Activated B cell treated with CpG ODN at 0.5 μM for 24 hours (primary cell): ENCODE results near the gene AMBRA1. TPM values are rescaled to one million over a fixed set of nuclear protein-coding genes. Genes with fewer than 3 reads are reported as not detected.

ENCODE experiments used
- ATAC-seq: fragments of 200-7000 bp; cut with Tn5 transposase; one replicate; pipeline ENCODE4 v1.10.0; 2021; ENCODE audit warnings: low read depth, mild to moderate bottlenecking, moderate library complexity
- CTCF ChIA-PET: fragments of 350-600 bp; sonication (Branson Sonifier 250); formaldehyde crosslinking; loops from one replicate; lab custom pipeline; 2021; ENCODE audit warnings: antibody characterized with exemption; lab: Charles Lee
- POLR2A ChIA-PET: fragments of 350-600 bp; sonication (Branson Sonifier 250); formaldehyde crosslinking; loops from one replicate; lab custom pipeline; 2021; ENCODE audit warnings: antibody characterized with exemption; lab: Charles Lee
- DNase-seq: peaks from one replicate; pipeline ENCODE4 v3.0.0; 2022
- H3K27ac Mint-ChIP-seq: one replicate; pipeline ENCODE4 v1.8.0; 2020; ENCODE audit warnings: mixed read lengths
- H3K27me3 Mint-ChIP-seq: one replicate; pipeline ENCODE4 v1.8.0; 2021; ENCODE audit warnings: mixed read lengths
- H3K36me3 Mint-ChIP-seq: one replicate; pipeline ENCODE4 v1.8.0; 2021; ENCODE audit warnings: low read depth, mixed read lengths
- H3K4me1 Mint-ChIP-seq: one replicate; pipeline ENCODE4 v1.8.0; 2021; ENCODE audit warnings: mixed read lengths
- H3K4me3 Mint-ChIP-seq: one replicate; pipeline ENCODE4 v1.8.0; 2020; ENCODE audit warnings: mild to moderate bottlenecking, mixed read lengths
- H3K9me3 Mint-ChIP-seq: one replicate; pipeline ENCODE4 v1.8.0; 2020; ENCODE audit warnings: mixed read lengths
- intact Hi-C: fragments of 100-400 bp; cut with micrococcal nuclease; formaldehyde crosslinking; loops from one replicate; pipeline ENCODE4 v1.15.1; 2024
- total RNA-seq: library from RNA; stranded (reverse); gene quantifications from 2 replicates; pipeline ENCODE4 v1.2.3, GENCODE V29; 2022
- TF ChIP-seq, protein P1 (sequence below): fragments of 200-600 bp; IDR thresholded peaks from one replicate; pipeline ENCODE4 v1.8.0; 2022; ENCODE audit warnings: antibody characterized with exemption, mild to moderate bottlenecking

AMBRA1 gene
- total RNA-seq, 1 donor from 2014 or later, result 39.1 TPM

DNA sequence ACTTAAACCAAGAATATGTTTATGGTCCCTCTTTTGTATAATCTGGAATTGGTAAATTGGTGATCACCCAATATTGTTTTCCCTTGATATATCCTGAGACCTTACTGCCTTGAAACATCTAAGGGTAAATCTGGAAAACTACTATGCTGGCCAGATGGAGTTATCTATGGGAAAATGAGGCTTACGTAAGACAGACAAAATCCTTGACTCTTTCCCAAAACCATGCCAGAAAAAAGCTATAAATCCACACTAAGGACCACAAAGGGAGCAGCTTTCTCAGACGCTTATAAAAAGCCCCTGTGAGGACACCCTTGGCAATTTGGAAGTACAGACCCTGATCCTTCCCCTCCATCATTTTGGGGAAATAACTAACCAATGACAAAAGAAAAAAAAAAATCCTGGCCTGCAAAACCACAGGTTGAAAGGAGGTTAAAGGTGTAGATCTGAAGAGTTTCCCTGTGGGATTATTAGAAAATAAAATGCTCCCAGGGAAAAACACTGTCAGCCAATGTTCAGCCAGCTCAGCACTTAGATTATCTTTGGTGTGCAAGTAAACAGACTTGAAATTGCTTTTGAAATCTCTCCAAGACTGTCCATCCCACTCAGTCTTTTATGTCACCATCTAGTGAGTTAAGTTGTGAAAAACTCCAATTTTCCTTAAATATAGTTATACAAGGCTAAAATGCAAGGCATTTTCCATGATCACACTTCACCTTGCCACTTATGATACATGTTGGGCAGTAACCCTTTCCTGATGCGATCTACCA is 6.6 kb upstream of the AMBRA1 start:
- Mint-ChIP-seq H3K9me3 (peaks cover 10% of the 10 kb centered on the region), H3K36me3 (peaks cover 8% of the 10 kb centered on the region), H3K4me1 (peaks cover 11% of the 10 kb centered on the region), H3K27ac (no peak overlapping the region), H3K27me3 (no peaks in the 10 kb centered on the region), H3K4me3 (no peak overlapping the region)
- ChIA-PET POLR2A (interaction anchor here (0.6 kb wide), 1 partner anchor 18 kb away, joined by 6 read pairs; no protein-coding TSS in a partner anchor), CTCF (interaction anchor here (1.1 kb wide), 1 partner anchor 18 kb away, joined by 6 read pairs; no protein-coding TSS in a partner anchor)
- intact Hi-C loops, result no loop called here
- DNase-seq, result no peak
- no peak for ATAC-seq
- TF ChIP-seq, protein P1, sequence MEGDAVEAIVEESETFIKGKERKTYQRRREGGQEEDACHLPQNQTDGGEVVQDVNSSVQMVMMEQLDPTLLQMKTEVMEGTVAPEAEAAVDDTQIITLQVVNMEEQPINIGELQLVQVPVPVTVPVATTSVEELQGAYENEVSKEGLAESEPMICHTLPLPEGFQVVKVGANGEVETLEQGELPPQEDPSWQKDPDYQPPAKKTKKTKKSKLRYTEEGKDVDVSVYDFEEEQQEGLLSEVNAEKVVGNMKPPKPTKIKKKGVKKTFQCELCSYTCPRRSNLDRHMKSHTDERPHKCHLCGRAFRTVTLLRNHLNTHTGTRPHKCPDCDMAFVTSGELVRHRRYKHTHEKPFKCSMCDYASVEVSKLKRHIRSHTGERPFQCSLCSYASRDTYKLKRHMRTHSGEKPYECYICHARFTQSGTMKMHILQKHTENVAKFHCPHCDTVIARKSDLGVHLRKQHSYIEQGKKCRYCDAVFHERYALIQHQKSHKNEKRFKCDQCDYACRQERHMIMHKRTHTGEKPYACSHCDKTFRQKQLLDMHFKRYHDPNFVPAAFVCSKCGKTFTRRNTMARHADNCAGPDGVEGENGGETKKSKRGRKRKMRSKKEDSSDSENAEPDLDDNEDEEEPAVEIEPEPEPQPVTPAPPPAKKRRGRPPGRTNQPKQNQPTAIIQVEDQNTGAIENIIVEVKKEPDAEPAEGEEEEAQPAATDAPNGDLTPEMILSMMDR, result no peak

DNA sequence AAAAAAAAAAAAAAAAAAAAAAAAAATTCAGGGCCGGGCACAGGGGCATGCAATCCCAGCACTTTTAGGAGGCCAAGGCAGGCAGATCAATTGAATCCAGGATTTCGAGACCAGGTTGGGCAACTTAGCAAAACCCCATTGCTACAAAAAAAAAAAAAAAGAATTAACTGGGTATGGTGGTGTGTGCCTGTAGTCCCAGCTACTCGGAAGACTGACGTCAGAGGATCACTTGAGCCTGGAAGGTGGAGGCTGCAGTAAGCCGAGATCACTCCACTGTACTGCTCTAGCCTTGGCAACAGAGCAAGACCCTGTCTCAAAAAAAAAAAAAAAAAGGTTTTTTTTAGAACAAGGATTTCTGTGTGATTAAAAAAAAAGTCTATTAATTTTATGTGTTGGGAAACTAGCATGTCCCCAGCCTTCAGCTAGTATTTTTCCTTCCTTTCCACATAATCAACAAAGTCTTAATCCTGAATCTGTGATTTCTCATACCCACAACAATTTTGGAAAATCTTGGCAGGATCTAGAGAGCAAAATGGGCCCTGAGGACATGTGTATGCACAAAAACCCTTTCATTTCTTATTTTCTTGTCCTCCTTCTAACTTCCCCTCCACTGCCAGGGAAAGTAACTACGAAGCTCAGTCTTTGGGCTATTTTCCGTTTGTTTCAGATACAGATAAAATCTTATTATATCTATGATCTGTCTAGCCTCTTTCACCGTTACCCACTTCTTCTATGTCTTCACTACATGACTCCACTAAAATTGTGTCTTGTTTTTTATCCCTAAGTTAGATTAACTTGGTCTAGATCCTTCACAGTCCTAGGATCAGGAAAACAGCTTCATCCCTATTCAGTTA is 5.7 kb upstream of the AMBRA1 start:
- intact Hi-C loops, result loop anchor here (10.0 kb wide), 1 partner anchor 1045 kb away; the partner anchor contains the start of gene MTCH2

DNA sequence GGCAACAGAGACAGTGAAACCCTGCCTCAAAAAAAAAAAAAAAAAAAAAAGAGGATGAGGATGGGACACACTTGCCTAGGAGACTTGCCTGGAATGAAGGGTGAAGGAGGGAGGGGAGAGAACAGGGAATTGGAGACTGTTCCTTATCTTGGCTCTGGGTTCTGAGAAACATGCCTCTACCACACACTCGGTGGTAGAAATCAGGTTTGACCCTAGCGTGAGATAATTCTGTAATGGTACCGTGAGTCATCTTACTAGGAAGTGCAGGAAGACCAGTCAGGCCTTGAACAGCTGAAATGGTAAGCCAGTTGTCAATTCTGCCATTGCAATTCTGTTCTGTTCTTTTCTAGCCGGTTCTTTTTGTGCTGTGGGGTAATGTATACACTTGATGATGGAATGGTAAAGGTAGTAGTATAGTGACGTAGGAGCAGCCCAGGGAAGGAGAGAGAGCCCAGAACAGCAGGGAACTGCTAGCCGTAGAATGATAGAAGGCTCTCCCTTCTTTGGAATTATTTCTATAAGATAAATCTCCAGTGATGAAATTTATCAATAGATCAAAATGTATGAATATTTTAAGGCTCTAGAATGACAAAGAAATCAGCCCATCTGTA is 3.9 kb upstream of the AMBRA1 start:
- H3K9me3 Mint-ChIP-seq, result no peaks in the 10 kb centered on the region
- CTCF ChIA-PET, result no interaction called here
- intact Hi-C loops, result loop anchor here (10.0 kb wide), 1 partner anchor 1047 kb away; the partner anchor contains the start of gene MTCH2
- peaks cover 8% of the 10 kb centered on the region for H3K36me3 Mint-ChIP-seq
- TF ChIP-seq, protein P1, result no peak
- H3K27me3 Mint-ChIP-seq, result no peaks in the 10 kb centered on the region
- H3K4me3 Mint-ChIP-seq, result no peak overlapping the region
- H3K4me1 Mint-ChIP-seq, result peaks cover 15% of the 10 kb centered on the region
- ATAC-seq (no peak), DNase-seq (no peak)
- POLR2A ChIA-PET, result no interaction called here
- no peak overlapping the region for H3K27ac Mint-ChIP-seq

More for the DNA sequence above, 5.7 kb upstream of the AMBRA1 start:
- ChIA-PET CTCF (interaction anchor here (1.1 kb wide), 1 partner anchor 19 kb away, joined by 6 read pairs; no protein-coding TSS in a partner anchor), POLR2A (interaction anchor here (0.6 kb wide), 1 partner anchor 19 kb away, joined by 6 read pairs; no protein-coding TSS in a partner anchor)
- peaks cover 8% of the 10 kb centered on the region for H3K36me3 Mint-ChIP-seq
- no peak overlapping the region for H3K27ac Mint-ChIP-seq
- H3K4me3 Mint-ChIP-seq, result no peak overlapping the region
- peaks cover 7% of the 10 kb centered on the region for H3K9me3 Mint-ChIP-seq
- TF ChIP-seq, protein P1, result no peak
- ATAC-seq (no peak), DNase-seq (no peak)
- H3K27me3 Mint-ChIP-seq, result no peaks in the 10 kb centered on the region
- H3K4me1 Mint-ChIP-seq, result peaks cover 11% of the 10 kb centered on the region

DNA sequence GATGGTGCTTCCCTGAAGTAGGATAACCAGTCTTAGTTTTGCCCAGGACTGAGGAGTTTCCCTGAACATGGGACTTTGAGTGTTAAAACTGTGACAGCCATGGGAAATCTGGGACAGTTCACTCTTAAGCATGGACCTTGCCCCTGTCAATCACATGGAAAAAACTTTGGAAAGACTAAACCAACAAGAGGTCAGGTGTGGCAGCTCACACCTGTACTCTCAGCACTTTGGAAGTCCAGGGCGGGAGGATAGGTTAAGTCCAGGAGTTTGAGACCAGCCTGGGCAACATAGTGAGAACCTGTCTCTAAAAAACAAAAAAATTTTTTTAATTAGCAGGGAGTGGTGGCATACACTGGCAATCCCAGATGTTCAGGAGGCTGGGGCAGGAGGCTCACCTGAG is 3.3 kb upstream of the AMBRA1 start:
- Mint-ChIP-seq H3K4me1 (peaks cover 21% of the 10 kb centered on the region), H3K36me3 (peaks cover 8% of the 10 kb centered on the region), H3K27me3 (no peaks in the 10 kb centered on the region), H3K27ac (no peak overlapping the region), H3K9me3 (no peaks in the 10 kb centered on the region), H3K4me3 (no peak overlapping the region)
- TF ChIP-seq, protein P1, result no peak
- POLR2A ChIA-PET, result no interaction called here
- no peak for ATAC-seq
- intact Hi-C loops, result loop anchor here (10.0 kb wide), 1 partner anchor 1048 kb away; the partner anchor contains the start of gene MTCH2
- CTCF ChIA-PET, result no interaction called here
- no peak for DNase-seq
